IMR-90 (cell line): ENCODE data around the gene RAP1GAP. TPM values are rescaled to one million over a fixed set of nuclear protein-coding genes. Genes with fewer than 3 reads are reported as not detected.

Source experiments
- ATAC-seq: fragments of 200-7000 bp; cut with Tn5 transposase; 2 replicates; pipeline ENCODE4 v1.9.1; 2020; ENCODE audit warnings: low read depth, mild to moderate bottlenecking, moderate library complexity
- BruUV-seq: library from RNA; stranded (reverse); fragments of 400-500 nt; replicated peaks from 2 replicates; lab custom pipeline; 2021; lab: Mats Ljungman, UMichigan
- CTCF ChIA-PET: fragments of 300-600 bp; formaldehyde crosslinking; extraction: SDS; loops from one replicate; lab custom pipeline; 2021; ENCODE audit warnings: antibody characterized with exemption; lab: Yijun Ruan, JAX
- POLR2A ChIA-PET: fragments of 300-600 bp; sonication (Branson Sonifier 250); formaldehyde crosslinking; loops from one replicate; lab custom pipeline; 2022; ENCODE audit warnings: antibody characterized with exemption; ENCODE audit not compliant: unreplicated experiment; lab: Charles Lee
- DNase-seq: peaks from one replicate; pipeline ENCODE4 v3.0.0; 2013
- H2AFZ ChIP-seq: replicated peaks from 2 replicates; pipeline ENCODE3; 2013; ENCODE audit warnings: low read length, mild to moderate bottlenecking; ENCODE audit not compliant: poor library complexity
- H2AK5ac ChIP-seq: 2 replicates; pipeline ENCODE4 v1.6.1; 2013; ENCODE audit warnings: low read depth, low read length, inconsistent platforms
- H2AK9ac ChIP-seq: replicated peaks from 2 replicates; pipeline ENCODE3; 2013; ENCODE audit warnings: mild to moderate bottlenecking, low read depth, low read length, moderate library complexity; ENCODE audit not compliant: poor library complexity
- H2BK120ac ChIP-seq: 2 replicates; pipeline ENCODE4 v1.6.1; 2013; ENCODE audit warnings: low read depth, low read length, inconsistent platforms
- H2BK15ac ChIP-seq: 3 replicates; pipeline ENCODE4 v1.6.1; 2013; ENCODE audit warnings: low read depth, low read length, inconsistent platforms
- H2BK20ac ChIP-seq: 2 replicates; pipeline ENCODE4 v1.6.1; 2013; ENCODE audit warnings: low read depth, mild to moderate bottlenecking, inconsistent platforms, low read length, moderate library complexity
- H2BK5ac ChIP-seq: 2 replicates; pipeline ENCODE4 v1.6.1; 2013; ENCODE audit warnings: mild to moderate bottlenecking, low read depth, low read length, inconsistent platforms; ENCODE audit not compliant: poor library complexity, severe bottlenecking
- H3K14ac ChIP-seq: replicated peaks from 2 replicates; pipeline ENCODE4 v1.6.1; 2013; ENCODE audit warnings: low read depth, low read length, inconsistent platforms
- H3K18ac ChIP-seq: 2 replicates; pipeline ENCODE4 v1.6.1; 2013; ENCODE audit warnings: low read depth, low read length, control low read depth
- H3K23ac ChIP-seq: 2 replicates; pipeline ENCODE4 v1.6.1; 2013; ENCODE audit warnings: low read depth, low read length, inconsistent platforms
- H3K27ac ChIP-seq: 2 replicates; pipeline ENCODE4 v1.5.1; 2013; ENCODE audit warnings: mild to moderate bottlenecking, control low read depth, low read length; ENCODE audit not compliant: insufficient read depth
- H3K27me3 ChIP-seq: 2 replicates; pipeline ENCODE4 v1.6.1; 2013; ENCODE audit warnings: low read length; ENCODE audit not compliant: control insufficient read depth, insufficient read depth
- H3K36me3 ChIP-seq: 2 replicates; pipeline ENCODE4 v1.6.1; 2013; ENCODE audit warnings: low read length, mixed read lengths; ENCODE audit not compliant: control insufficient read depth, insufficient read depth
- H3K4ac ChIP-seq: 2 replicates; pipeline ENCODE4 v1.6.1; 2013; ENCODE audit warnings: low read depth, low read length, inconsistent platforms
- H3K4me1 ChIP-seq: 2 replicates; pipeline ENCODE4 v1.6.1; 2013; ENCODE audit warnings: low read length, mixed read lengths; ENCODE audit not compliant: control insufficient read depth, insufficient read depth
- H3K4me2 ChIP-seq: 2 replicates; pipeline ENCODE4 v1.6.1; 2013; ENCODE audit warnings: low read depth, mild to moderate bottlenecking, control low read depth, low read length, moderate library complexity
- H3K4me3 ChIP-seq: 2 replicates; pipeline ENCODE4 v1.5.1; 2013; ENCODE audit warnings: low read depth, mild to moderate bottlenecking, control low read depth, low read length, moderate library complexity; ENCODE audit not compliant: insufficient read depth
- H3K56ac ChIP-seq: 2 replicates; pipeline ENCODE4 v1.6.1; 2013; ENCODE audit warnings: low read length, inconsistent platforms; ENCODE audit not compliant: insufficient read depth; ENCODE audit errors: extremely low read depth
- H3K79me1 ChIP-seq, 2 experiments: 2 replicates each; pipeline ENCODE4 v1.6.1; 2013; ENCODE audit warnings: low read length in 2 of 2, inconsistent platforms in 1 of 2, low read depth in 1 of 2
- H3K9ac ChIP-seq: 2 replicates; pipeline ENCODE4 v1.6.1; 2013; ENCODE audit warnings: low read depth, low read length, control low read depth
- H3K9me1 ChIP-seq: 2 replicates; pipeline ENCODE4 v1.6.1; 2013; ENCODE audit warnings: low read length, inconsistent platforms; ENCODE audit not compliant: insufficient read depth
- H3K9me3 ChIP-seq: 2 replicates; pipeline ENCODE4 v1.6.1; 2013; ENCODE audit warnings: low read length; ENCODE audit not compliant: control insufficient read depth, insufficient read depth
- H4K20me1 ChIP-seq: 2 replicates; pipeline ENCODE4 v1.6.1; 2013; ENCODE audit warnings: low read length, inconsistent platforms; ENCODE audit not compliant: insufficient read depth
- H4K5ac ChIP-seq: 2 replicates; pipeline ENCODE4 v1.6.1; 2013; ENCODE audit warnings: mild to moderate bottlenecking, low read depth, low read length, control low read depth
- H4K8ac ChIP-seq, 2 experiments: 2 replicates each; pipeline ENCODE4 v1.6.1; 2013; ENCODE audit warnings: low read depth in 2 of 2, low read length in 2 of 2, control low read depth in 1 of 2, inconsistent platforms in 1 of 2
- H4K91ac ChIP-seq: 2 replicates; pipeline ENCODE4 v1.6.1; 2013; ENCODE audit warnings: low read depth, low read length, inconsistent platforms; ENCODE audit not compliant: insufficient read depth
- BHLHE40 ChIP-seq: fragments of 150-350 bp; IDR thresholded peaks from 2 replicates; pipeline ENCODE4 v1.6.1; 2016; ENCODE audit warnings: mild to moderate bottlenecking, low read depth, low read length
- CEBPB ChIP-seq: IDR thresholded peaks from 2 replicates; pipeline ENCODE4 v1.6.1; 2012; ENCODE audit warnings: low read depth, low read length, improper control_type of control experiment
- CHD1 ChIP-seq: IDR thresholded peaks from 2 replicates; pipeline ENCODE4 v1.6.1; 2012; ENCODE audit warnings: low read depth, low read length, improper control_type of control experiment
- FOS ChIP-seq: fragments of 150-350 bp; IDR thresholded peaks from 2 replicates; pipeline ENCODE4 v1.6.1; 2016; ENCODE audit warnings: low read depth, low read length
- MAFK ChIP-seq: IDR thresholded peaks from 2 replicates; pipeline ENCODE4 v1.6.1; 2012; ENCODE audit warnings: low read depth, low read length, improper control_type of control experiment
- MAZ ChIP-seq: IDR thresholded peaks from 2 replicates; pipeline ENCODE4 v1.6.1; 2012; ENCODE audit warnings: low read depth, mild to moderate bottlenecking, low read length, improper control_type of control experiment, moderate library complexity, borderline replicate concordance
- MXI1 ChIP-seq: IDR thresholded peaks from 2 replicates; pipeline ENCODE4 v1.6.1; 2012; ENCODE audit warnings: low read depth, mild to moderate bottlenecking, low read length, moderate library complexity, borderline replicate concordance
- NFE2L2 ChIP-seq: fragments of 150-350 bp; IDR thresholded peaks from 2 replicates; pipeline ENCODE4 v1.6.1; 2016; ENCODE audit warnings: low read depth, mild to moderate bottlenecking, low read length
- POLR2A ChIP-seq: IDR thresholded peaks from 2 replicates; pipeline ENCODE4 v1.6.1; 2012; ENCODE audit warnings: mild to moderate bottlenecking, low read depth, low read length
- RAD21 ChIP-seq: IDR thresholded peaks from 2 replicates; pipeline ENCODE4 v1.6.1; 2012; ENCODE audit warnings: low read length, improper control_type of control experiment
- RCOR1 ChIP-seq: IDR thresholded peaks from 2 replicates; pipeline ENCODE4 v1.6.1; 2012; ENCODE audit warnings: mild to moderate bottlenecking, low read length, improper control_type of control experiment; ENCODE audit not compliant: insufficient replicate concordance
- RFX5 ChIP-seq: IDR thresholded peaks from 2 replicates; pipeline ENCODE4 v1.8.0; 2012; ENCODE audit warnings: low read depth, mild to moderate bottlenecking, low read length, moderate library complexity
- SMC3 ChIP-seq: fragments of 150-350 bp; IDR thresholded peaks from 2 replicates; pipeline ENCODE4 v1.6.1; 2016; ENCODE audit warnings: low read depth, mild to moderate bottlenecking, antibody characterized with exemption, low read length, moderate library complexity
- WGBS, 2 experiments: methylation state at CpG; one replicate each; pipeline versions ENCODE4 v1.1.5 to v1.1.7; 2013; ENCODE audit warnings: missing lambda C conversion rate in 2 of 2; ENCODE audit not compliant: insufficient read length in 1 of 2; ENCODE audit errors: extremely low coverage in 2 of 2; 5-methylcytosine and 5-hydroxymethylcytosine counted together
- dilution Hi-C: fragments of 300-500 bp; cut with HindIII; formaldehyde crosslinking; loops from one replicate; pipeline ENCODE4 v1.14.3; 2018; ENCODE audit warnings: low sequenced_read_pairs; ENCODE audit not compliant: unreplicated experiment
- in situ Hi-C: fragments of 300-500 bp; cut with MboI; formaldehyde crosslinking; loops from 3 replicates; pipeline ENCODE4 v1.14.3; 2019; ENCODE audit warnings: low sequenced_read_pairs, inconsistent platforms, mixed read lengths
- intact Hi-C: fragments of 100-400 bp; cut with micrococcal nuclease; formaldehyde crosslinking; loops from 2 replicates; pipeline ENCODE4 v1.10.0; 2022
- polyA plus RNA-seq, 3 experiments: library from polyadenylated mRNA; depleted of rRNA; stranded (reverse); fragments of >200 nt; gene quantifications; 2 replicates each; pipeline ENCODE4 v1.2.3, GENCODE V29; 2012; ENCODE audit warnings: low replicate concordance in 1 of 3
- total RNA-seq: library from RNA; depleted of rRNA; stranded (reverse); fragments of >200 nt; gene quantifications from 2 replicates; pipeline ENCODE4 v1.2.3, GENCODE V29; 2012
- TF ChIP-seq, protein P1 (sequence below): conservative IDR thresholded peaks from 2 replicates; pipeline ENCODE4 v1.5.1; 2012; ENCODE audit warnings: mild to moderate bottlenecking, low read depth, low read length, improper control_type of control experiment
- TF ChIP-seq, protein P2 (sequence below): fragments of 150-350 bp; IDR thresholded peaks from 2 replicates; pipeline ENCODE4 v1.6.1; 2017; ENCODE audit warnings: mild to moderate bottlenecking, antibody characterized with exemption, low read length, low read depth
- TF ChIP-seq, protein P3 (sequence below): fragments of 150-350 bp; IDR thresholded peaks from 2 replicates; pipeline ENCODE4 v1.6.1; 2016; ENCODE audit warnings: low read depth, mild to moderate bottlenecking, low read length, moderate library complexity, borderline replicate concordance

Gene RAP1GAP
- total and polyA plus RNA-seq, 2 of the 4 experiments (the other 2 are of a cell fraction), result under 0.01 to 0.10 TPM

DNA sequence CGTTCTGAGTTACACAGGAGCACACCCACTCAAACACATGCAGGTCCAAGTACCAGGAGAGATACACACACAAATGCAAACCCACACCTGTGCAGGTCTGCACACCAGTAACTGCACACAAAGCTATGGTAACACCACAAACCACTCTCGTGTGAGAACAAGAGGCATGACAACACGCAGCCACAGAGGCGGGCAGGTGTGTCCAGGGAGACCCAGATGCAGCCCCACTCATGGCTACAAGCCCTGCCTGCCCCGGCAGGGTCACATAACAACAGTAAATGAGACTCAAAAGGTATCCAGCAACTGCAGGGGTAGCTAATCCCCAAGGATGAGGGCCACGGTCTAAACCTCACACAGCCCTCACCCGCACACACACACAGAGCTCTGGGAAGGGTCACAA, 48.1 kb downstream of the RAP1GAP start:
- 74% methylated on average over 3 of the region's 7 CpGs; no CpG with 5 or more reads in 1 of the 2 experiments for WGBS, 2 experiments
- Histone ChIP-seq H2BK15ac (no peak overlapping the region), H4K20me1 (no peaks in the 10 kb centered on the region), H3K9ac (no peak overlapping the region), H4K91ac (no peak overlapping the region), H3K27ac (no peak overlapping the region), H3K23ac (no peak overlapping the region), H3K79me1 (no peaks in the 10 kb centered on the region), H3K18ac (no peak overlapping the region), H3K4me2 (no peak overlapping the region), H4K8ac (no peak overlapping the region), H3K4me1 (no peaks in the 10 kb centered on the region; the same call in 1 of the 2 replicates), H2BK5ac (no peak overlapping the region), H3K27me3 (peaks cover 79% of the 10 kb centered on the region), H2AK5ac (no peak overlapping the region), H2BK20ac (no peak overlapping the region), H3K9me1 (0 out of 2 replicates have a peak, but pooled peaks cover 3% of the 10 kb centered on the region), H3K36me3 (no peaks in the 10 kb centered on the region), H3K4me3 (no peak overlapping the region), H4K5ac (no peak overlapping the region), H3K4ac (no peak overlapping the region), H2AK9ac (no peak overlapping the region), H2BK120ac (no peak overlapping the region), H2AFZ (no peak overlapping the region), H3K14ac (no peak overlapping the region), H3K9me3 (no peaks in the 10 kb centered on the region), H3K56ac (no peak overlapping the region)
- TF ChIP-seq MAFK, result no peak
- TF ChIP-seq MAZ, result no peak
- TF ChIP-seq NFE2L2, result no peak
- no peak for TF ChIP-seq POLR2A
- no peak for TF ChIP-seq RFX5
- TF ChIP-seq RAD21, result no peak
- no peak for TF ChIP-seq FOS
- TF ChIP-seq RCOR1, result no peak
- TF ChIP-seq, protein P1, sequence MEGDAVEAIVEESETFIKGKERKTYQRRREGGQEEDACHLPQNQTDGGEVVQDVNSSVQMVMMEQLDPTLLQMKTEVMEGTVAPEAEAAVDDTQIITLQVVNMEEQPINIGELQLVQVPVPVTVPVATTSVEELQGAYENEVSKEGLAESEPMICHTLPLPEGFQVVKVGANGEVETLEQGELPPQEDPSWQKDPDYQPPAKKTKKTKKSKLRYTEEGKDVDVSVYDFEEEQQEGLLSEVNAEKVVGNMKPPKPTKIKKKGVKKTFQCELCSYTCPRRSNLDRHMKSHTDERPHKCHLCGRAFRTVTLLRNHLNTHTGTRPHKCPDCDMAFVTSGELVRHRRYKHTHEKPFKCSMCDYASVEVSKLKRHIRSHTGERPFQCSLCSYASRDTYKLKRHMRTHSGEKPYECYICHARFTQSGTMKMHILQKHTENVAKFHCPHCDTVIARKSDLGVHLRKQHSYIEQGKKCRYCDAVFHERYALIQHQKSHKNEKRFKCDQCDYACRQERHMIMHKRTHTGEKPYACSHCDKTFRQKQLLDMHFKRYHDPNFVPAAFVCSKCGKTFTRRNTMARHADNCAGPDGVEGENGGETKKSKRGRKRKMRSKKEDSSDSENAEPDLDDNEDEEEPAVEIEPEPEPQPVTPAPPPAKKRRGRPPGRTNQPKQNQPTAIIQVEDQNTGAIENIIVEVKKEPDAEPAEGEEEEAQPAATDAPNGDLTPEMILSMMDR, result no peak
- TF ChIP-seq, protein P2, sequence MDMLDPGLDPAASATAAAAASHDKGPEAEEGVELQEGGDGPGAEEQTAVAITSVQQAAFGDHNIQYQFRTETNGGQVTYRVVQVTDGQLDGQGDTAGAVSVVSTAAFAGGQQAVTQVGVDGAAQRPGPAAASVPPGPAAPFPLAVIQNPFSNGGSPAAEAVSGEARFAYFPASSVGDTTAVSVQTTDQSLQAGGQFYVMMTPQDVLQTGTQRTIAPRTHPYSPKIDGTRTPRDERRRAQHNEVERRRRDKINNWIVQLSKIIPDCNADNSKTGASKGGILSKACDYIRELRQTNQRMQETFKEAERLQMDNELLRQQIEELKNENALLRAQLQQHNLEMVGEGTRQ, result no peak
- TF ChIP-seq CEBPB, result no peak
- TF ChIP-seq SMC3, result no peak
- no peak for TF ChIP-seq BHLHE40
- TF ChIP-seq, protein P3, sequence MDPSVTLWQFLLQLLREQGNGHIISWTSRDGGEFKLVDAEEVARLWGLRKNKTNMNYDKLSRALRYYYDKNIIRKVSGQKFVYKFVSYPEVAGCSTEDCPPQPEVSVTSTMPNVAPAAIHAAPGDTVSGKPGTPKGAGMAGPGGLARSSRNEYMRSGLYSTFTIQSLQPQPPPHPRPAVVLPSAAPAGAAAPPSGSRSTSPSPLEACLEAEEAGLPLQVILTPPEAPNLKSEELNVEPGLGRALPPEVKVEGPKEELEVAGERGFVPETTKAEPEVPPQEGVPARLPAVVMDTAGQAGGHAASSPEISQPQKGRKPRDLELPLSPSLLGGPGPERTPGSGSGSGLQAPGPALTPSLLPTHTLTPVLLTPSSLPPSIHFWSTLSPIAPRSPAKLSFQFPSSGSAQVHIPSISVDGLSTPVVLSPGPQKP, result no peak
- TF ChIP-seq CHD1, result no peak
- TF ChIP-seq MXI1, result no peak
- no TSS peak for BruUV-seq
- POLR2A ChIA-PET, result no interaction called here
- no peak for DNase-seq
- in situ Hi-C loops (no loop called here), intact Hi-C loops (no loop called here), dilution Hi-C loops (no loop called here)
- ATAC-seq, result no peak
- CTCF ChIA-PET, result no interaction called here
